ENCODE measurements around the gene BRD2. TPM values are rescaled to one million over a fixed set of nuclear protein-coding genes. Genes with fewer than 3 reads are reported as not detected.

BRD2 gene
- total and polyA plus RNA-seq, 9 of the 15 experiments (the other 6 are each of a cell fraction or from before 2014, with no cell fraction given) = 19.0 to 252 (median 181) TPM

DNA sequence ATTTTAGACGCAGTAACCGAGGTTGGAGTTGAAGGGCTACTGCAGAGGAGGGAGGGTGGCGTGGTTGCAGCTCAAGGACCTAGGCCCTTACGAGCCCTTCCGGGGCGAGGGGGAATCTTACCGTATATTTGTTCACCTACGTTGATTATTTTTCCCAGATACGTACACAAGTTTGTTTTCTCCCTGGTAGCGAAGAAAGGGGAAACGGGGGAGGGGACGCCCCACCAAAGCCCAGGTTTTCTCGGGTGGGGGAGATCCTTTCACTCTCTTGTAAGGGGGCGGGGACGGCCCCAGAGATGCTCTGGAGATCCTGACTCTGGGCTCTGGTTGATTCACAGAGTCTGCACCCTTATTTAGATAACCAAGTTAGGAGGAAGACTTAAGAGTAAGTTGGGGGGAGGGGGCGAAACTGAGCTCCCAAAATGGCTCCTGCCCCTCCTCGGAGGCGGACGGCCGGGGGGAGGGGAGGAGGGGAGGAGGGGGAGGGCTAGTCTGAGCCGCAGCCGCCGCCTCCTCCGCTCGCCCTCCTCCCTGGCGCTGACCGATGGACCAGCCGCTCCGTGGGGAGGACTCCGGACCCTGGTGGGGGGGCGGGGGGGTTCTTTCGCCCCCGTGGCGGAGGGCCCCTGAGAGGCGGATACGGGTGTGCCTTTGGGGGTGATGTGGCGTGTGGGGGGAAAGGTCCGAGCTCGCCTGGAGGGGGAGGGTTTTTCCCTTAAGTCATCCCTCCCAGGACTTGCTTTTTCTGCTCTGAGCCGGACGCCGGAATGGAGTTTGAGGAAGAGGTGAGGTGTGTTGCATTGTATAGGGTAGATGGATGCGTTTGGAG, 2.2 kb downstream of the BRD2 start (continued):
- TF ChIP-seq ZNF57 (CRISPR knock-in tag; IDR thresholded peaks at IDR 0.05) = no peak
- TF ChIP-seq HNRNPUL1 (IDR thresholded peaks at IDR 0.05; ENCODE audit: low read length) = no peak
- TF ChIP-seq WHSC1 (IDR thresholded peaks at IDR 0.05; ENCODE audit: low read length) = no peak
- peak; percentile 1 for TF ChIP-seq KDM5B (IDR thresholded peaks at IDR 0.05; ENCODE audit: insufficient replicate concordance, low read depth, low read length)
- TF ChIP-seq HMG20A (CRISPR knock-in tag; conservative IDR thresholded peaks at IDR 0.05) = no peak
- no peak for TF ChIP-seq RNF2 (IDR thresholded peaks at IDR 0.05)
- 0 out of 2 replicates have a peak, but pooled peaks have one; percentile 60 for TF ChIP-seq KAT8 (IDR thresholded peaks at IDR 0.05; ENCODE audit: low read depth)
- no peak for TF ChIP-seq CBFB (CRISPR knock-in tag; IDR thresholded peaks at IDR 0.05)
- TF ChIP-seq, protein P1, sequence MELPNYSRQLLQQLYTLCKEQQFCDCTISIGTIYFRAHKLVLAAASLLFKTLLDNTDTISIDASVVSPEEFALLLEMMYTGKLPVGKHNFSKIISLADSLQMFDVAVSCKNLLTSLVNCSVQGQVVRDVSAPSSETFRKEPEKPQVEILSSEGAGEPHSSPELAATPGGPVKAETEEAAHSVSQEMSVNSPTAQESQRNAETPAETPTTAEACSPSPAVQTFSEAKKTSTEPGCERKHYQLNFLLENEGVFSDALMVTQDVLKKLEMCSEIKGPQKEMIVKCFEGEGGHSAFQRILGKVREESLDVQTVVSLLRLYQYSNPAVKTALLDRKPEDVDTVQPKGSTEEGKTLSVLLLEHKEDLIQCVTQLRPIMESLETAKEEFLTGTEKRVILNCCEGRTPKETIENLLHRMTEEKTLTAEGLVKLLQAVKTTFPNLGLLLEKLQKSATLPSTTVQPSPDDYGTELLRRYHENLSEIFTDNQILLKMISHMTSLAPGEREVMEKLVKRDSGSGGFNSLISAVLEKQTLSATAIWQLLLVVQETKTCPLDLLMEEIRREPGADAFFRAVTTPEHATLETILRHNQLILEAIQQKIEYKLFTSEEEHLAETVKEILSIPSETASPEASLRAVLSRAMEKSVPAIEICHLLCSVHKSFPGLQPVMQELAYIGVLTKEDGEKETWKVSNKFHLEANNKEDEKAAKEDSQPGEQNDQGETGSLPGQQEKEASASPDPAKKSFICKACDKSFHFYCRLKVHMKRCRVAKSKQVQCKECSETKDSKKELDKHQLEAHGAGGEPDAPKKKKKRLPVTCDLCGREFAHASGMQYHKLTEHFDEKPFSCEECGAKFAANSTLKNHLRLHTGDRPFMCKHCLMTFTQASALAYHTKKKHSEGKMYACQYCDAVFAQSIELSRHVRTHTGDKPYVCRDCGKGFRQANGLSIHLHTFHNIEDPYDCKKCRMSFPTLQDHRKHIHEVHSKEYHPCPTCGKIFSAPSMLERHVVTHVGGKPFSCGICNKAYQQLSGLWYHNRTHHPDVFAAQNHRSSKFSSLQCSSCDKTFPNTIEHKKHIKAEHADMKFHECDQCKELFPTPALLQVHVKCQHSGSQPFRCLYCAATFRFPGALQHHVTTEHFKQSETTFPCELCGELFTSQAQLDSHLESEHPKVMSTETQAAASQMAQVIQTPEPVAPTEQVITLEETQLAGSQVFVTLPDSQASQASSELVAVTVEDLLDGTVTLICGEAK (IDR thresholded peaks at IDR 0.05) = no peak
- TF ChIP-seq, protein P1 (CRISPR knock-in tag; IDR thresholded peaks at IDR 0.05) = no peak
- no peak for TF ChIP-seq SMAD3 (CRISPR knock-in tag; conservative IDR thresholded peaks at IDR 0.05)
- TF ChIP-seq ZNF696 (CRISPR knock-in tag; conservative IDR thresholded peaks at IDR 0.05) = no peak
- TF ChIP-seq ZNF239 (CRISPR knock-in tag; IDR thresholded peaks at IDR 0.05) = no peak
- no peak for TF ChIP-seq FOXP1 (CRISPR knock-in tag; IDR thresholded peaks at IDR 0.05)
- TF ChIP-seq, protein P2, sequence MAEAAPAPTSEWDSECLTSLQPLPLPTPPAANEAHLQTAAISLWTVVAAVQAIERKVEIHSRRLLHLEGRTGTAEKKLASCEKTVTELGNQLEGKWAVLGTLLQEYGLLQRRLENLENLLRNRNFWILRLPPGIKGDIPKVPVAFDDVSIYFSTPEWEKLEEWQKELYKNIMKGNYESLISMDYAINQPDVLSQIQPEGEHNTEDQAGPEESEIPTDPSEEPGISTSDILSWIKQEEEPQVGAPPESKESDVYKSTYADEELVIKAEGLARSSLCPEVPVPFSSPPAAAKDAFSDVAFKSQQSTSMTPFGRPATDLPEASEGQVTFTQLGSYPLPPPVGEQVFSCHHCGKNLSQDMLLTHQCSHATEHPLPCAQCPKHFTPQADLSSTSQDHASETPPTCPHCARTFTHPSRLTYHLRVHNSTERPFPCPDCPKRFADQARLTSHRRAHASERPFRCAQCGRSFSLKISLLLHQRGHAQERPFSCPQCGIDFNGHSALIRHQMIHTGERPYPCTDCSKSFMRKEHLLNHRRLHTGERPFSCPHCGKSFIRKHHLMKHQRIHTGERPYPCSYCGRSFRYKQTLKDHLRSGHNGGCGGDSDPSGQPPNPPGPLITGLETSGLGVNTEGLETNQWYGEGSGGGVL (CRISPR knock-in tag; IDR thresholded peaks at IDR 0.05) = no peak
- TF ChIP-seq SAFB (IDR thresholded peaks at IDR 0.05; ENCODE audit: borderline replicate concordance, low read depth, low read length) = no peak
- TF ChIP-seq ELF2 (CRISPR knock-in tag; IDR thresholded peaks at IDR 0.05) = 0 out of 2 replicates have a peak, but pooled peaks have one; percentile 1
- no peak for TF ChIP-seq ZNF274 (IDR thresholded peaks at IDR 0.05; ENCODE audit: borderline replicate concordance, low read depth, low read length)

Data from K562 (cell line).